ENCODE data around the gene PGBD1.

DNA sequence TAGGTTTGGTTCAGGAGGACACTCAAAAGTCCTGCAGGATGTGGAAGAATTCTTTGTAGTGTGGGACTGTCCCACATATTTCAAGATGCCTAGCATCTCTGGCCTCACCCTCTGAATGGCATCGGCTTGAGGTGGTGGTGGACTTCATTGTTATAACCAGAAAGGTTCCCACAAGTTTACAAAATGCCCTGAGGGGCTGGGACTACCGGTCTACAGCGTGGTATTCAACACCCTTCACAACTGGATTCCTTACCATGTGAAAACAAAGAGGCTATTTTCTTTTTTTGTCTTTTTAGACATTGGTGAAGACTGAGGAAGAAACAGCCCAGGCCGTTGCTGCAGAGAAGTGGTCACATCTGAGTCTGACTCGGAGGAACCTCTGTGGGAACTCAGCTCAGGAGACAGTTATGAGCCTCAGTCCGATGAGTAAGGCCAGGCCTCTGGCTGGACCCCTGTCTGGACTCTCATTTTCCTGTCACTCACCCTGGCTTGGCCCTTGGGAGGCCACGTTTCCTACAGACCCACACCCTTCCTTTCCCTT, 15.2 kb downstream of the PGBD1 start:
- TF ChIP-seq, protein P1, sequence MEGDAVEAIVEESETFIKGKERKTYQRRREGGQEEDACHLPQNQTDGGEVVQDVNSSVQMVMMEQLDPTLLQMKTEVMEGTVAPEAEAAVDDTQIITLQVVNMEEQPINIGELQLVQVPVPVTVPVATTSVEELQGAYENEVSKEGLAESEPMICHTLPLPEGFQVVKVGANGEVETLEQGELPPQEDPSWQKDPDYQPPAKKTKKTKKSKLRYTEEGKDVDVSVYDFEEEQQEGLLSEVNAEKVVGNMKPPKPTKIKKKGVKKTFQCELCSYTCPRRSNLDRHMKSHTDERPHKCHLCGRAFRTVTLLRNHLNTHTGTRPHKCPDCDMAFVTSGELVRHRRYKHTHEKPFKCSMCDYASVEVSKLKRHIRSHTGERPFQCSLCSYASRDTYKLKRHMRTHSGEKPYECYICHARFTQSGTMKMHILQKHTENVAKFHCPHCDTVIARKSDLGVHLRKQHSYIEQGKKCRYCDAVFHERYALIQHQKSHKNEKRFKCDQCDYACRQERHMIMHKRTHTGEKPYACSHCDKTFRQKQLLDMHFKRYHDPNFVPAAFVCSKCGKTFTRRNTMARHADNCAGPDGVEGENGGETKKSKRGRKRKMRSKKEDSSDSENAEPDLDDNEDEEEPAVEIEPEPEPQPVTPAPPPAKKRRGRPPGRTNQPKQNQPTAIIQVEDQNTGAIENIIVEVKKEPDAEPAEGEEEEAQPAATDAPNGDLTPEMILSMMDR (IDR thresholded peaks at IDR 0.05), result no peak
- no peak for TF ChIP-seq POLR2A (IDR thresholded peaks at IDR 0.05)
